Kidney (tissue), 14 donors: Measurements from ENCODE around the gene TSKU. TPM values are rescaled to one million over a fixed set of nuclear protein-coding genes. Genes with fewer than 3 reads are reported as not detected.

ENCODE experiments used
- DNase-seq, 5 donors: peaks; one replicate each; pipeline ENCODE4 v3.0.0-alpha.2; 2013 to 2020
- FAIRE-seq: peaks from 2 replicates; lab custom pipeline; 2012; peaks lifted over from hg19 to GRCh38; lab: Jason Lieb, UNC
- H3K27ac ChIP-seq, 2 donors: one replicate each; pipeline ENCODE4 v1.7.0; 2013; ENCODE audit warnings: low read depth in 2 of 2, low read length in 2 of 2, inconsistent platforms in 1 of 2
- H3K27me3 ChIP-seq: one replicate; pipeline ENCODE4 v1.7.1; 2013; ENCODE audit warnings: low read length, inconsistent platforms; ENCODE audit not compliant: control insufficient read depth, insufficient read depth
- H3K36me3 ChIP-seq, 3 donors: one replicate each; pipeline versions ENCODE4 v1.7.0 to v1.7.1; 2013; ENCODE audit warnings: low read length in 3 of 3, control low read depth in 1 of 3, inconsistent platforms in 1 of 3; ENCODE audit not compliant: insufficient read depth in 3 of 3, control insufficient read depth in 2 of 3
- H3K4me1 ChIP-seq, 3 donors: one replicate each; pipeline versions ENCODE4 v1.7.0 to v1.7.1; 2013; ENCODE audit warnings: low read length in 3 of 3, inconsistent platforms in 1 of 3, low read depth in 1 of 3; ENCODE audit not compliant: control insufficient read depth in 2 of 3, insufficient read depth in 2 of 3
- H3K4me3 ChIP-seq, 3 donors: one replicate each; pipeline versions ENCODE4 v1.7.0 to v1.8.1; 2013; ENCODE audit warnings: low read length in 3 of 3, control low read depth in 1 of 3, inconsistent platforms in 1 of 3
- H3K9ac ChIP-seq, 3 donors: one replicate each; pipeline versions ENCODE4 v1.7.0 to v1.7.1; 2013; ENCODE audit warnings: low read length in 3 of 3, control low read depth in 1 of 3, inconsistent platforms in 1 of 3
- H3K9me3 ChIP-seq, 3 donors: one replicate each; pipeline versions ENCODE4 v1.7.0 to v1.7.1; 2013; ENCODE audit warnings: low read length in 3 of 3, control low read depth in 1 of 3, inconsistent platforms in 1 of 3; ENCODE audit not compliant: control insufficient read depth in 2 of 3, insufficient read depth in 1 of 3
- intact Hi-C: fragments of 100-400 bp; cut with DNase I; formaldehyde crosslinking; loops from one replicate; pipeline ENCODE4 v1.11.1; 2022
- polyA plus RNA-seq: library from polyadenylated mRNA; stranded (reverse); fragments of 350-450 nt; fragmentation: Illumina TruSeq; extraction: RNeasy Lipid Tissue Mini Kit (QIAGEN cat#74804); gene quantifications from one replicate; pipeline ENCODE4 v1.2.3, GENCODE V29; 2014; ENCODE audit warnings: low read depth, low replicate concordance; ENCODE audit not compliant: insufficient read depth
- total RNA-seq: library from RNA; stranded (reverse); fragmentation: NEBNext Ultra II Directional; extraction: Animal tissue kit (Norgen Biotek cat#: 25700); gene quantifications from one replicate; pipeline ENCODE4 v1.2.1, GENCODE V29; 2021
- TF ChIP-seq, protein P1 (sequence below): IDR thresholded peaks from 3 replicates; pipeline ENCODE4 v1.5.1; 2012; ENCODE audit warnings: mild to moderate bottlenecking, moderate library complexity, borderline replicate concordance; ENCODE audit not compliant: insufficient read depth; ENCODE audit errors: extremely low read depth
- donor health status: control.
- donor health status: control.
- donor health status: control.
- donor health status: control.
- donor health status: control.
- donor health status: DM: yes; HTN: yes; CAD: no.
- donor health status: Normal renal cell carcinoma (clear cell type).

Gene TSKU
- total and polyA plus RNA-seq, 2 donors from 2014 or later: 27.3 to 41.0 TPM

DNA sequence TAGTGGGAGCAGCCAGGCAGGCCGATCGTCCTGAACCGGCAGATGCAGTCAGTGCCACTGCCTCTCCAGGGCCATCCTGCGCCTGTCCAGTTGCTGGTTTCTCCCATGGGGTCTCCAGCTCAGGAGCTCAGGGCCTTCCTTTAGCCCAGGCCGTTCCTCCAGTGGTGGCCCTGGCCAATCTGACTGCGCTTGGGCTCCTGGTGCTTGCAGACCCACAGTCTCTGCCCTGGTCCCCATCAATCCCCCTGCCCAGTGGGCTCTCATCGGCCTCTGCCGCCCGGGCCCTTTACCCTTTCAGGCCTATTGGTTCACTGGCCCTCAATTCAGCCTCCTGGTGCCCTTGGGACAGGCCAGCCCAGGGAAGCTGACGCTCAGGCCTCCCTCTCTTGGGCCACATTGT is 29.2 kb upstream of the TSKU start:
- Histone ChIP-seq H3K27me3 (no peaks in the 10 kb centered on the region), H3K27ac (no peak overlapping the region), H3K4me3 (no peak overlapping the region), H3K9me3 (no peaks in the 10 kb centered on the region), H3K9ac (no peak overlapping the region), H3K36me3 (no peaks in the 10 kb centered on the region), H3K4me1 (peaks cover 0 to 13% (median 6%) of the 10 kb centered on the region in 3 donors)
- FAIRE-seq (no peak), DNase-seq (no peak)
- intact Hi-C loops: no loop called here
- TF ChIP-seq, protein P1, sequence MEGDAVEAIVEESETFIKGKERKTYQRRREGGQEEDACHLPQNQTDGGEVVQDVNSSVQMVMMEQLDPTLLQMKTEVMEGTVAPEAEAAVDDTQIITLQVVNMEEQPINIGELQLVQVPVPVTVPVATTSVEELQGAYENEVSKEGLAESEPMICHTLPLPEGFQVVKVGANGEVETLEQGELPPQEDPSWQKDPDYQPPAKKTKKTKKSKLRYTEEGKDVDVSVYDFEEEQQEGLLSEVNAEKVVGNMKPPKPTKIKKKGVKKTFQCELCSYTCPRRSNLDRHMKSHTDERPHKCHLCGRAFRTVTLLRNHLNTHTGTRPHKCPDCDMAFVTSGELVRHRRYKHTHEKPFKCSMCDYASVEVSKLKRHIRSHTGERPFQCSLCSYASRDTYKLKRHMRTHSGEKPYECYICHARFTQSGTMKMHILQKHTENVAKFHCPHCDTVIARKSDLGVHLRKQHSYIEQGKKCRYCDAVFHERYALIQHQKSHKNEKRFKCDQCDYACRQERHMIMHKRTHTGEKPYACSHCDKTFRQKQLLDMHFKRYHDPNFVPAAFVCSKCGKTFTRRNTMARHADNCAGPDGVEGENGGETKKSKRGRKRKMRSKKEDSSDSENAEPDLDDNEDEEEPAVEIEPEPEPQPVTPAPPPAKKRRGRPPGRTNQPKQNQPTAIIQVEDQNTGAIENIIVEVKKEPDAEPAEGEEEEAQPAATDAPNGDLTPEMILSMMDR: no peak

DNA sequence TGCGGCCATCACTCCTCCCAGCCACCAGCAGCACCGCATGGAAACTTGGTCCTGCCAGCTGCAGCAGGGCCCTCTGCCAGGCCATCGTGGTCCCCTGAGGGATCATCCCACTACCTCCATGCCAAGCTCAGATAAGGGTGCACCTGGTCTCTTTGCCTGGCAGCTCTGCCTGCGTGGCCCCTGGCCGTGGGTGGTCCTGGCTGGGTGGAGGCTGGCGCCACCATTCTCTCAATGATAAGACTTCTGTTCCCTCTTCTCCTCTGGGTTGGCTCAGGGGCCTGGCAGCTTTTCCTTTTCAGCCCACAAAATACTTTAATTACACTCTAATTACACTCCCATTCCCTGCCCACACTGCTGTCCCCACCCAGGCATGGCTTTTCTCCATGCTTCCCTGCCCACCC is 26.8 kb upstream of the TSKU start:
- H3K4me3 ChIP-seq: no peak overlapping the region
- FAIRE-seq: no peak

DNA sequence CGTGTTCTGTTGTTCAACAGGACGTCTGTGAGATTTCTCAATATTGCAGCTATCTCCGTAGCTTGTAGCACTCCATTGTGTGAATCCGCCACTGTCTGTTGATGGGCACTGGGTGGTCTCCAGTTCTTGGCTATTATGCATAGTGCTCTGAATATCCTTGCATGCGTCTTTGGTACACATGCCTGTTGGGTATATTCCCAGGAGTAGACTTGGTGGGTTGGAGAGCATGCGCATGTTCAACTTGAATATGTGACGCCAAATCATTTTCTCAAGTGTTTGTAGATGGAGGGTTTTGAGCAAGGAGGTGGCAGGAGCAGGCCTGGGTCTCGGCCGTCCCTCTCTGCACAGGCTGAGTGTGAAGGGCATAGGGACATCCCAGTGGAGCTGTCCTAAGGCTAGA is 24.8 kb upstream of the TSKU start:
- Histone ChIP-seq H3K4me1 (peaks cover 0 to 2% (median under 1%) of the 10 kb centered on the region in 3 donors), H3K27ac (no peak overlapping the region), H3K9ac (no peak overlapping the region), H3K27me3 (no peaks in the 10 kb centered on the region), H3K4me3 (no peak overlapping the region), H3K36me3 (no peaks in the 10 kb centered on the region), H3K9me3 (no peaks in the 10 kb centered on the region)
- FAIRE-seq: no peak
- DNase-seq: no peak
- intact Hi-C loops: no loop called here
- TF ChIP-seq, protein P1: no peak

More for the DNA sequence above, 26.8 kb upstream of the TSKU start:
- Histone ChIP-seq H3K9me3 (no peaks in the 10 kb centered on the region), H3K9ac (no peak overlapping the region), H3K27ac (no peak overlapping the region), H3K27me3 (no peaks in the 10 kb centered on the region), H3K4me1 (peaks cover 0 to 11% (median 6%) of the 10 kb centered on the region in 3 donors), H3K36me3 (no peaks in the 10 kb centered on the region)
- intact Hi-C loops: no loop called here
- DNase-seq: peak in 2 of 5 donors; percentile 68 to 73
- TF ChIP-seq, protein P1: no peak

DNA sequence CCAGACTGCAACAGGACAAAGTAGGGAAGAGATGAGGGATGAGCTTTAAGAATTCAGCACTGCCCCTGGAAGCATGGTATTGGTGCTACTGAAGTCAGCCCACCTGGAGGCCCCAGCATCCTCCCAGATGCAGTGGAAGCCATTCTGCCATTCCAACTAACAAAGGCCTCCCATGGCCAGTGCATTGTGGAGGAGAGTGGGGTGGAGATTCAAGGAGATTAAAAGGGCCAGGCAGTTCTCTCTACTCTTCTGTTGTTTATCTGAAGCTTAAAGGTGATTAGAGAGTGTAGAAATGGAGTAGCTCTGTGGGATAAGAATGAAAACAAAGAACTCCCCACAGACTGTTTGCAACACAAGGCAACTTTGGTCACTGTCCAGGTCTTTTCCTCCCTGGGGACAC is 24.1 kb upstream of the TSKU start:
- no peaks in the 10 kb centered on the region for H3K9me3 ChIP-seq
- DNase-seq (no peak), FAIRE-seq (no peak)
- TF ChIP-seq, protein P1: no peak
- H3K36me3 ChIP-seq: no peaks in the 10 kb centered on the region
- H3K27me3 ChIP-seq: no peaks in the 10 kb centered on the region
- H3K4me3 ChIP-seq: no peak overlapping the region
- no peak overlapping the region for H3K27ac ChIP-seq
- H3K4me1 ChIP-seq: peaks cover 0 to 2% (median 0%) of the 10 kb centered on the region in 3 donors
- intact Hi-C loops: no loop called here
- no peak overlapping the region for H3K9ac ChIP-seq
